MM.1S (cell line): ENCODE measurements around the gene BTBD9.

Source experiments
- DNase-seq: peaks from one replicate; pipeline ENCODE4 v3.0.0-alpha.2; 2015
- H2AFZ ChIP-seq: fragments of 300-600 bp; sonication (generic); 2 replicates; pipeline ENCODE4 v1.6.0; 2016; ENCODE audit warnings: antibody characterized with exemption, low read length
- H3F3A ChIP-seq: fragments of 300-600 bp; sonication (generic); 2 replicates; pipeline ENCODE4 v1.6.1; 2016; ENCODE audit warnings: mild to moderate bottlenecking, antibody characterized with exemption, low read length, moderate library complexity, mixed read lengths; ENCODE audit not compliant: insufficient read depth
- H3K27ac ChIP-seq: fragments of 300-600 bp; sonication (generic); 2 replicates; pipeline ENCODE4 v1.5.1; 2016; ENCODE audit warnings: mild to moderate bottlenecking, low read length
- H3K27me3 ChIP-seq: fragments of 300-600 bp; sonication (generic); replicated peaks from 2 replicates; pipeline ENCODE4 v1.6.0; 2016; ENCODE audit warnings: low read length; ENCODE audit not compliant: insufficient read depth
- H3K36me3 ChIP-seq: fragments of 300-600 bp; sonication (generic); replicated peaks from 2 replicates; pipeline ENCODE4 v1.6.1; 2016; ENCODE audit warnings: mild to moderate bottlenecking, low read length, mixed read lengths; ENCODE audit not compliant: insufficient read depth
- H3K4me1 ChIP-seq: fragments of 300-600 bp; sonication (generic); 2 replicates; pipeline ENCODE4 v1.6.1; 2016; ENCODE audit warnings: low read length, mixed read lengths
- H3K4me2 ChIP-seq: fragments of 300-600 bp; sonication (generic); 2 replicates; pipeline ENCODE4 v1.6.0; 2016; ENCODE audit warnings: low read depth, low read length
- H3K4me3 ChIP-seq: fragments of 300-600 bp; sonication (generic); 2 replicates; pipeline ENCODE4 v1.5.1; 2016; ENCODE audit warnings: low read length, mixed read lengths
- H3K79me2 ChIP-seq: fragments of 300-600 bp; sonication (generic); 2 replicates; pipeline ENCODE4 v1.6.1; 2016; ENCODE audit warnings: mixed run types, low read length, mixed read lengths
- H3K9ac ChIP-seq: fragments of 300-600 bp; sonication (generic); 2 replicates; pipeline ENCODE4 v1.6.1; 2016; ENCODE audit warnings: low read length, mixed read lengths
- H3K9me2 ChIP-seq: fragments of 300-600 bp; sonication (generic); replicated peaks from 2 replicates; pipeline ENCODE4 v1.6.1; 2016; ENCODE audit warnings: mild to moderate bottlenecking, low read length, mixed read lengths; ENCODE audit not compliant: insufficient read depth
- H3K9me3 ChIP-seq: fragments of 300-600 bp; sonication (generic); replicated peaks from 2 replicates; pipeline ENCODE4 v1.6.1; 2016; ENCODE audit warnings: mild to moderate bottlenecking, low read length, mixed read lengths; ENCODE audit not compliant: insufficient read depth
- H4K20me1 ChIP-seq: fragments of 300-600 bp; sonication (generic); 2 replicates; pipeline ENCODE4 v1.6.1; 2016; ENCODE audit warnings: mild to moderate bottlenecking, low read length, moderate library complexity, mixed read lengths; ENCODE audit not compliant: insufficient read depth
- EZH2 ChIP-seq: fragments of 300-600 bp; sonication (generic); optimal IDR thresholded peaks from 2 replicates; pipeline ENCODE3; 2017; ENCODE audit warnings: low read depth, mild to moderate bottlenecking, antibody characterized with exemption, low read length, mixed read lengths
- EZH2phosphoT487 ChIP-seq: fragments of 300-600 bp; sonication (generic); IDR thresholded peaks from 2 replicates; pipeline ENCODE4 v1.6.1; 2018; ENCODE audit warnings: antibody characterized with exemption, low read length
- TF ChIP-seq, protein P1 (sequence below): fragments of 300-600 bp; sonication (generic); IDR thresholded peaks from 2 replicates; pipeline ENCODE4 v1.5.1; 2016; ENCODE audit warnings: antibody characterized with exemption, low read length, mixed read lengths

The BTBD9 gene

DNA sequence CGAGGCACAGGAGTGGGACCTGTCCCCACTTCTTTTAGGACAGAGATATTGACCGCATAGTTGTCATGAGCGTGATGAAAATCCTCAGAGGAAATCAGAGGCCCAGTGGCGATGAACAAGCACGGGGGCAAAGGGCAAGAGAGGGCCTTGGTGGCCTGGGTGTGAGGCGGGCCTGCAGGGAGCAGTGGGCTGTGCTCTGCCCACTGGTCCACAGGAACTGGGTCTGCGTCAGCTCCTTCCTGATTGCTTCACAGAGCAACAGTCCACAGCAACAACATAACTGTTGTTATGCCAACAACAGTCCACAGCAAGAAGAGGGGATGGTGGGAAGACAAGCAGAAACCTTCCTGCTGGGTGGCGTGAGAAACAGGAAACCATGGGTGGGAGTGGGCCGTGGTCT is 484.6 kb downstream of the BTBD9 start:
- Histone ChIP-seq H3K4me2 (no peak overlapping the region), H3K27ac (no peak overlapping the region), H3K9me3 (no peaks in the 10 kb centered on the region), H2AFZ (no peak overlapping the region), H4K20me1 (no peaks in the 10 kb centered on the region), H3F3A (no peaks in the 10 kb centered on the region), H3K27me3 (no peaks in the 10 kb centered on the region), H3K9ac (no peak overlapping the region), H3K4me3 (no peak overlapping the region), H3K79me2 (no peaks in the 10 kb centered on the region), H3K36me3 (no peaks in the 10 kb centered on the region), H3K4me1 (no peaks in the 10 kb centered on the region), H3K9me2 (no peaks in the 10 kb centered on the region)
- DNase-seq: no peak
- TF ChIP-seq EZH2 (no peak), EZH2phosphoT487 (no peak)
- TF ChIP-seq, protein P1, sequence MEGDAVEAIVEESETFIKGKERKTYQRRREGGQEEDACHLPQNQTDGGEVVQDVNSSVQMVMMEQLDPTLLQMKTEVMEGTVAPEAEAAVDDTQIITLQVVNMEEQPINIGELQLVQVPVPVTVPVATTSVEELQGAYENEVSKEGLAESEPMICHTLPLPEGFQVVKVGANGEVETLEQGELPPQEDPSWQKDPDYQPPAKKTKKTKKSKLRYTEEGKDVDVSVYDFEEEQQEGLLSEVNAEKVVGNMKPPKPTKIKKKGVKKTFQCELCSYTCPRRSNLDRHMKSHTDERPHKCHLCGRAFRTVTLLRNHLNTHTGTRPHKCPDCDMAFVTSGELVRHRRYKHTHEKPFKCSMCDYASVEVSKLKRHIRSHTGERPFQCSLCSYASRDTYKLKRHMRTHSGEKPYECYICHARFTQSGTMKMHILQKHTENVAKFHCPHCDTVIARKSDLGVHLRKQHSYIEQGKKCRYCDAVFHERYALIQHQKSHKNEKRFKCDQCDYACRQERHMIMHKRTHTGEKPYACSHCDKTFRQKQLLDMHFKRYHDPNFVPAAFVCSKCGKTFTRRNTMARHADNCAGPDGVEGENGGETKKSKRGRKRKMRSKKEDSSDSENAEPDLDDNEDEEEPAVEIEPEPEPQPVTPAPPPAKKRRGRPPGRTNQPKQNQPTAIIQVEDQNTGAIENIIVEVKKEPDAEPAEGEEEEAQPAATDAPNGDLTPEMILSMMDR: no peak

DNA sequence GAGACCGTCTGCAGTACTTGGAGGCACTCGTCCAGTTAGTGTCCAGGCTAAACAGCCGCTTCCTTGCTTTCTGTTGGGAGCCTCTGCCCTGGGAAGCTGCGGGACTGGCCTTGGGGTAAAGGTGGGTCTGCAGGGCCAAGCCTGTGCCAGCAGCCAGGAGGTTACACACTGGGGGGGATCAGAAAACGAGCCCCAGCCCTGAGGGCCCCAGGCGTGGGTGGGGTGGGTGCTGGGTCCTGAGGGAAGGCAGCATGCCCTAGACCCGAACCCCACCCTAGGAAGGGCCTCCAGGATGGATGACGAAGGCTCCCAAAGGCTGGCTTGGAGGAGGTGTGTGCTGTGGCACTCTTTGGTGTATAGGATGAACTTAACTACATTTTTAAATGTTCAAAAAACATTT is 485.0 kb downstream of the BTBD9 start:
- no peak for DNase-seq
- Histone ChIP-seq H3K9me2 (no peaks in the 10 kb centered on the region), H4K20me1 (no peaks in the 10 kb centered on the region), H3K27me3 (no peaks in the 10 kb centered on the region), H3K9me3 (no peaks in the 10 kb centered on the region), H3K4me3 (no peak overlapping the region), H3K4me2 (no peak overlapping the region), H3K79me2 (no peaks in the 10 kb centered on the region), H3F3A (no peaks in the 10 kb centered on the region), H2AFZ (no peak overlapping the region), H3K4me1 (no peaks in the 10 kb centered on the region), H3K36me3 (no peaks in the 10 kb centered on the region), H3K9ac (no peak overlapping the region), H3K27ac (no peak overlapping the region)
- TF ChIP-seq EZH2 (no peak), EZH2phosphoT487 (no peak)
- TF ChIP-seq, protein P1: no peak

DNA sequence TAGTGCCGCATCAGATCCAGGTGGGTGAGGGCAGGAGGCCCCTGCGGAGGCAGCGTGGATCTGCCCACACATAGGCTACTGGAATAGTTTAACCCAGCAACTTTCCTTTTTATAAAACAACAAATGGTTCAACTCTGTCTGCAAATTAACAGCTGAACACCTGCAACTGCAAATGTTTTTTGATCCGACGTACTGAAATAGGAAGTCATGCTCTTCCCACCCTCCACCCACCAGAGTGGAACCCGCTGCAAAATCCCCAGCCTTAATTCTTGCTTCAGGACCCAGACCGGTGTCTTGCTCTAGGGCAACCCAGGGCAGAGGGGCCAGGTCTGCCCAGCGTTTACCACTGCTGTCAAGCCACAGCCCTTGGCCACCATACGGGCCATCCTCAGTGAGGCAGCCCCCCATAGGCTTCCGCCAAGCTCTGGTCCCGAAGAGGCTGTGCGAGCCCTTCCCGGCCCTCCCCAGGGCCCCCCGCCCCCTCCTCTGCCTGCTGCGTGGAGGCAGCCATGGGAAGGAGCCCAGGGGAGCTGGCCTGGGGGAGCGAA is 485.9 kb downstream of the BTBD9 start:
- Histone ChIP-seq H3K4me3 (no peak overlapping the region), H3K27me3 (no peaks in the 10 kb centered on the region), H3K4me1 (no peaks in the 10 kb centered on the region), H3K9ac (no peak overlapping the region), H4K20me1 (no peaks in the 10 kb centered on the region), H3K27ac (no peak overlapping the region), H3K36me3 (no peaks in the 10 kb centered on the region), H3K9me2 (no peaks in the 10 kb centered on the region), H3K4me2 (no peak overlapping the region), H2AFZ (no peak overlapping the region), H3K9me3 (no peaks in the 10 kb centered on the region), H3K79me2 (no peaks in the 10 kb centered on the region), H3F3A (no peaks in the 10 kb centered on the region)
- TF ChIP-seq EZH2phosphoT487 (no peak), EZH2 (no peak)
- TF ChIP-seq, protein P1: no peak
- DNase-seq: no peak
